Stimulated activated CD4-positive, alpha-beta T cell treated with anti-CD3 and anti-CD28 coated beads, Interleukin-4, amount 100 ng/mL, for 48 hours (primary cell): Measurements from ENCODE around the gene MARVELD1.

Experiments
- DNase-seq, 2 donors: peaks; one replicate each; pipeline ENCODE4 v3.0.0-alpha.2; 2020; ENCODE audit warnings: low read depth in 2 of 2

MARVELD1 gene

DNA sequence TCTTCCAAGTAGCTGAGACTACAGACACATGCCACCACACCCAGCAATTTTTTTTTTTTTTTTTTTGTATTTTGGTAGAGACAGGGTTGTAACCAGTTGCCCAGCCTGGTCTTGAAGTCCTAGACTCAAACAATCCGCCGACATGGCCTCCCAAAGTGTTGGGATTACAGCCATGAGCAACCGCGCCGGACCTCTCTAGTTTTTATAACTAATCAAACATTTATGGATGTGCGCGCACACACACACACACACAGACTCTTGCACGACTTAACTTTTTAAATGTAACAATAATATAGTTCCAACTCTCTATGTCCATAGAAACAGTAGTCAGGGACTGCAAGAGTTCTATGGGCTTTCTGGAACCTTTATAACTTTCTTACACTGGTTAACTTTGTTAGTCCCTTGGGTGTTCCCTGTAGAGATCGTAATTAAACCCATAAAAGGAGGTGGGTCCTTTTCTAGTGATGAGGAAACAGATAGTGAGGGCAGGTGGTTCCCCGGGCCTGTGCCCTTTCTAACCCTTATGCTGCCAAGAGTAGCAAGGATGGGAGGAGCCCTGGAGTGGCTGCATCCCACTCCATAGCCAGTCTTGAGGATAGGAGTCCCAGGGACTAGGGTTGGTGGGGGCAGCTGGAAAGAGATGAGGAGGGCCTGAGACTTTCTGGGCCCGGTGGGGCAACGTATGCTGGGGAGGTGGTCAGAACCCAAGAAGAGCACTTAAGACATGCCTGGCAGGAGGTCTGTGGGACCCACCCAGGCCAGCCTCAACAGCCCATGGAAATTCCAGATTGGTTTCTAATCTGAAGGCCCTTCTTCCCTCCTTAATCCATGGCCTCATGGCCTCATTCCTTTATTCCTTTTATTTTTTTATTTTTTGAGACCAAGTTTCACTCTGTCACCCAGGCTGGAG, 8.6 kb downstream of the MARVELD1 start:
- DNase-seq: no peak

DNA sequence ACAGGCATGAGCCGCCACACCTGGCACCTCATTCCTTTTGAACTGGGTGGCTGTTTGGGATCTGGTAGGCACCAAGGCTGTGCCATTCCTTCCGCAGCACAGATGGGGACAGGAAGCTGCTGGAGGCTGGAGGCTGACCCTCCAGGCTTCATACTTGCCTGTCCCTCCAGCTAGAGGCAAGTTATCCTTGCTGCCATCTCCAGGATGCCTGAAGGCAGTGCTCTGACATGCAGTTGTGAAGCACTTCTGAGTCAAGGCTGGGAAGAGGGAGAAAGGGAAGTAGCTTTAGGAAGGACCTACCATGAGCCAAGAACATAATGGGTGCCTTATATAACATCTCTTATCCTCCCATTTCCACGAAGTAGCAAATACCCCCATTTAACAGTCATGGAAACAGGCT, 9.5 kb downstream of the MARVELD1 start:
- DNase-seq: no peak

DNA sequence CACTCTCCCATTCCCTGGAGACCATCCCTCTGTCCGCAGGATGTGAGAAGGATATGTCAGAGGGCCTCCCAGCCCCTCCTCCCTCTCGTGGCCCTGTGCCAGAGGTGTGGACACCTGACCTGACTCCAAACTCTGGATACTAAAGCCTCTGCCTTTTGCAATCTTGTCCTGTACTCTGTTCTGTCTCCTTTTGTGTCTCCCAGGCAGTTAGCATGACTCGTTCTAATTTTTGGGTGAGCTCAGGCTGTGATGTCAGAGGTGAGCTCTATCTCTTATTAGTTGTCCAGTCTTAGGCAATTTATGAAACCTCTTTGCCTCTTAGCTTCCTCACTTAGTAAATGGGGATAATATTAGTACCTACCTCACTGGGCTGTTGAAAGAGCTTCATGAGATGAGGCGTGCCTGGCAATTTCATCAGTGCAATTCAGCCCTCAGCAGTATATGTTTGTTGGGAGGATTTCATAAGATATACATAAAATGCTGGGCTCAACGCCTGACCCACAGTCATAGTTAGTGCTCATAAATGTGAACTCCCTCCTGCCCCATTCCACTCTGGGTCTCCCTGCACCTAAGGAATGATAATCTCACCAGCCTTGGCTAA, 10.9 kb downstream of the MARVELD1 start:
- no peak for DNase-seq

DNA sequence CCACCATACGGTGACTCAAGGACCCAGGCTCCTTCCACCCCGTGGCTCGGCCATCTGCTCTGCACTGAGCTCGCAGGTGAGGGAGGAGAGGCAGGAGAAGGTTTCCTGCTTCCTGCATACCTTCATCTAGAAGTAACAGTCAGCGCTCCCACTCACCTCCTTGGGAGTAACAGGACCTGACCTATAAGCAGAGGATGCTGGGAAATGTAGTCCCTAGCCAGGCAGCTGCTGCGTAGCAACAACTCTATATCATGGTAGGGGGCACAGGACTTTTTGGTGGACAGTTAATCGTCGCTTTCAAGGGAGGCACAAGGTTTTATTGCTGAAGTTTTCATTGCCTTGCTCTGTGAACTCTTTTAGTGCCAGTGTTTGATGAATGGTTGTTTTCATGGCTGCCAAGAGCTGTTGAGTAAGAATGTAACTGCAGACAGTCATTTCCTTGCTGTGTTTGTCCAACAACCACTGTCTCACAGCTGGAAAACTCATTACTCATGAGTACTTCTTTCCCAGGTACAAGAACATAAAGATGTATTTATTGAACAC, 13.2 kb downstream of the MARVELD1 start:
- no peak for DNase-seq

DNA sequence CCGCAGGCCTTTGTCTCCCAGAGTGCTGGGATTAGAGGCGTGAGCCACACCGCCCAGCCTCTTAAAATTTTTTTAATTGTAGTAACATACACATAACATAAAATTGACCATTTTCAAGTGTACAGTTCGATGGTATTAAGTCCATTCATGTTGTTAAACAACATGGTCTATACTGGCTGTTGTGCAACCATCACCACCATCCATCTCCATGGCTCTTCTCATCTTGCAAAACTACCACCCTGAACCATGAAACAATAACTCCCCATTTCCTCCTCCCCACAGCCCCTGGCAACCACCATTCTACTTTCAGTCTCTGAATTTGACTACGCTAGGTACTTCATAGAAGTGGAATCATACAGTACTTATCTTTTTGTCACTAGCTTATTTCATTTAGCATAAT, 15.5 kb downstream of the MARVELD1 start:
- DNase-seq: no peak

DNA sequence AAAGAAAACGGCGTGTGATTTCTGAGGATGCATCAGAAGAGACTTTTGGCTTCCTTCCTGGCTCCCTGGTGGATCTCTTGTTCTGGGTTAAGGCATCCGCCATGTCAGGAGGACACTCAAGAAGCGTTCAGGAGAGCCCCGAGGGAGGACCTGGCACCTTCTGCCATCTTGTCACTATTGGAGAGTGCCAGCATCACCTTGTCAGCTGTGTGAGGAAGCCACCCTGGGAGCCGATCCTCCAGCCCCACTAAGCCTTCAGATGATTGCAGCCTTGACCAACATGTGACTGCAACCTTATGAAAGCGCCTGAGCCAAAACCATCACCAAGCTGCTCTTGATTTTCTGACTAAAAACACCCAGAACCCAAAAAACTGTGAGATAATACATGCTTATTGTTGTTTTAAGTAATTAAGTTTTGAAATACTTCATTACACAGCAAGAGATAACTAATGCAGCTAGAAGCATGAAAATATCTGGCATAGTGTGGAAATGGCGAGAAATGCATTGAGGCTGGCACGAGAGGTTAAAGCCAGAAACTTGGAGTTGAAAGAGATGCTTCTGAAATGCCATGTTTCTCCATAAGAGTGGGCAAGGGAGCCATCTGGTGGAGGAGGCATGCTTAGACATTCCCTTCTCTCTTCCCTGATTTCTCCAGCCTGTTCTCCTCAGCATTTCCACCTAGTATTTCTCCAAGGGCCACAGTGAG, 18.0 kb downstream of the MARVELD1 start:
- DNase-seq: peak in 1 of 2 donors; percentile 42

- no peak for DNase-seq
Measured at GRCh38 chr10:97732052-97732359, 18.5 kb downstream of the MARVELD1 start.

GRCh38 chr10:97733256-97733655, 19.7 kb downstream of the MARVELD1 start:
- DNase-seq: no peak

DNA sequence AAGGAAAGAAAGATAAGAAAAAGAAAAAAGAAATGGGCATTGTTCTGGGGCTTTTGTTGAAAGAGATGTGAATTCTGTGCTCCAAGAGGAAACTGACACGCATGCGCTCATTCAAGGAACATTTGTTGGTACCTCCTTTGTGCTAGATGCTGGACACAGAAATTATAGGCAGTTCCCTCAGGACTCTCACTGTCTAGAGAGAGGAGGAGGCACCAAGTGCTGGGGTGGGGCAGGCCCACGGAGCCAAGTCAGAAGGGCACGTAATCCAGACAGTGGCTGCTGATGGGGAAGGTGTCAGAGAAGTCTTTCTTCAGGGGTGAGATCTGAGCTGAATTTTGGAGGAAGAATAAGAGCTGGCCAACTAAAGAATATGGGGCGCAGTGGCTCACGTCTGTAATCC, 20.5 kb downstream of the MARVELD1 start:
- DNase-seq: no peak

GRCh38 chr10:97736403-97736901, 22.9 kb downstream of the MARVELD1 start:
- DNase-seq: no peak

DNA sequence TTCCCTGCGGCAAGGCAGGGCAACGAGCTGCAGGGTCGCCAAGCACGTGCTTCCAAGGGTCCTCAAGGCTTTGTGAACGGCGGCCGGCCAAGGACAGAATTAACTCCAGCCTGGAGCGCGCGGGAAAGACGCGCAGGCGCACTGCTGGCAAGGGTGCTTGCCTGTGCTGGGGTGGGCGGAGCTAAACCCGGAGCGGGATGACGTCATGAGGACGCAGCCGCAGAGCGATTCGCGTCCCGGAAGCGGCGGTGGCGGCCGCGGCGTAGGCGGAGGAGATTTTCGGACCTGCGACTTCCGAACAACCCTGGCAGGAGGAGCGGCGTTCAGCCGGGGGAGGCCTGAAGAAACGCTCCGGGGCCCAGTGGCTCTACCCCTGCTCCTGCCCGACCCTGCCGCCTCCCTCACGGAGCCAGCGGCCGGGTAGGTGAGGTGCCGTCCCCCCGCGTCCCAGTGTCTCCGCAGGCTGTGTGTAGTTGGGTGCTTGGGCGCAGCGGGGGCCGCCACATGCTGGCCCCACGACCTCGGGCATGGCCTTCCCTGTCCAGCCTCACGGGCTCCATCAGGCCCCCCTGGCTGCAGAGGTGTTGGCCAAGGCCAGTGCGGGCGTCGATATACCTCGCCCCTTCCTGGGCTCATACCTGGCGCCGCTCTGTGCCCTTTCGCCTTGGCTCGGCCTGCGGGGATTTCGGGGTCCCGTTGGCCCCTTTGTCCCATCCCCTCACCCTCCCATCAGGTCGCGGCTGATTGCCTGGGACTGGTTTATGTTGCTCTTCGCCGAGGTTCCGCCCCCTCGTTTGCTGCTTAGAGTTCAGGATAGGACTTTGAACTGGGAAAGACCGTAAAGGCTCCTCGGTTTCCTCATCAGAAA, 23.6 kb downstream of the MARVELD1 start, which contains the start of gene ZFYVE27:
Gene ZFYVE27, plus strand, starts transcription at position 227 of the 868 bp plus-strand sequence. CDS start 1,350 bp downstream, outside the sequence.
- DNase-seq: peak; percentile 97

- no peak for DNase-seq
Measured at GRCh38 chr10:97737770-97738265, 24.3 kb downstream of the MARVELD1 start.

GRCh38 chr10:97738616-97739015, 25.1 kb downstream of the MARVELD1 start:
- DNase-seq: no peak

GRCh38 chr10:97740613-97741012, 27.1 kb downstream of the MARVELD1 start:
- no peak for DNase-seq

GRCh38 chr10:97743169-97743943, 29.8 kb downstream of the MARVELD1 start:
- DNase-seq: no peak

- DNase-seq: no peak
Measured at GRCh38 chr10:97744405-97745035, 31.0 kb downstream of the MARVELD1 start.

- DNase-seq: no peak
Measured at GRCh38 chr10:97747573-97747972, 34.0 kb downstream of the MARVELD1 start.

- DNase-seq: no peak
Measured at GRCh38 chr10:97748116-97748515, 34.6 kb downstream of the MARVELD1 start.

- no peak for DNase-seq
Measured at GRCh38 chr10:97752956-97753355, 39.4 kb downstream of the MARVELD1 start.

- no peak for DNase-seq
Measured at GRCh38 chr10:97754726-97755125, 41.2 kb downstream of the MARVELD1 start.
